Transverse colon (tissue), 4 donors: ENCODE measurements around the gene ARAP1.
A peak's percentile ranks its signal among the peaks of the same experiment; 100 is the strongest.

Source experiments
- CTCF ChIP-seq, 5 experiments: fragments of 200-600 bp in 3 of 5; fragments of 450-650 bp in 2 of 5; sonication (generic) in 3 of 5; IDR thresholded peaks; 1 replicate in 2 of 5; 2 replicates in 3 of 5; pipeline ENCODE4 v1.5.1; 2016 to 2017; ENCODE audit warnings: antibody characterized with exemption in 5 of 5, inconsistent platforms in 3 of 5, mild to moderate bottlenecking in 2 of 5, moderate library complexity in 1 of 5
- EP300 ChIP-seq: sonication (generic); formaldehyde crosslinking; IDR thresholded peaks from one replicate; pipeline ENCODE4 v1.6.1; 2017; ENCODE audit warnings: antibody characterized with exemption, low read depth
- POLR2A ChIP-seq: fragments of 450-650 bp; IDR thresholded peaks from one replicate; pipeline ENCODE4 v1.6.1; 2016; ENCODE audit warnings: antibody characterized with exemption, mild to moderate bottlenecking, moderate library complexity
- POLR2AphosphoS5 ChIP-seq, 3 donors: sonication (generic); formaldehyde crosslinking; IDR thresholded peaks; one replicate each; pipeline ENCODE4 v1.6.1; 2016; ENCODE audit warnings: antibody characterized with exemption in 3 of 3

- TF ChIP-seq POLR2A (no peak), CTCF (IDR thresholded peaks at IDR 0.05) (peak; percentile 95 to 99 (median 98)), POLR2AphosphoS5 (IDR thresholded peaks at IDR 0.05) (no peak), EP300 (no peak)
Observed at GRCh38 chr11:72642884-72643522, 109.2 kb downstream of the ARAP1 start.
